Thyroid gland (tissue), 4 donors: ENCODE results near the gene MRPS5. TPM values are rescaled to one million over a fixed set of nuclear protein-coding genes. Genes with fewer than 3 reads are reported as not detected.

Experiments
- DNase-seq, 2 donors: peaks; one replicate each; pipeline ENCODE4 v3.0.0-alpha.2; 2019
- H3K27ac ChIP-seq, 3 donors: fragments of 200-600 bp; sonication (generic); 1 replicate in 2 of 3; 2 replicates in 1 of 3; pipeline ENCODE4 v1.5.1; 2016 to 2019; ENCODE audit warnings: mild to moderate bottlenecking in 1 of 3, moderate library complexity in 1 of 3
- H3K27me3 ChIP-seq: fragments of 200-600 bp; sonication (generic); one replicate; pipeline ENCODE4 v1.5.1; 2019
- H3K36me3 ChIP-seq, 2 donors: fragments of 200-600 bp; sonication (generic); one replicate each; pipeline ENCODE4 v1.5.1; 2016 to 2019
- H3K4me1 ChIP-seq, 2 donors: fragments of 200-600 bp; sonication (generic); one replicate each; pipeline ENCODE4 v1.5.1; 2017 to 2019
- H3K4me3 ChIP-seq, 3 donors: fragments of 200-600 bp; sonication (generic); replicated peaks in 1 of 3; 1 replicate in 2 of 3; 2 replicates in 1 of 3; pipeline ENCODE4 v1.5.1; 2016; ENCODE audit warnings: mild to moderate bottlenecking in 1 of 3
- H3K9me3 ChIP-seq: fragments of 200-600 bp; sonication (generic); one replicate; pipeline ENCODE4 v1.5.1; 2017
- POLR2A ChIP-seq, 2 donors: fragments of 450-650 bp; IDR thresholded peaks; one replicate each; pipeline ENCODE4 v1.6.1; 2017; ENCODE audit warnings: antibody characterized with exemption in 2 of 2, mild to moderate bottlenecking in 2 of 2, moderate library complexity in 1 of 2
- WGBS, 2 donors: methylation state at CpG; one replicate each; pipeline ENCODE4 v1.1.5; 2017; 5-methylcytosine and 5-hydroxymethylcytosine counted together
- intact Hi-C: fragments of 100-400 bp; cut with DNase I; formaldehyde crosslinking; loops from one replicate; pipeline ENCODE4 v1.15.1; 2023
- total RNA-seq, 4 donors: library from RNA; depleted of rRNA; stranded (reverse); fragments of >200 nt; gene quantifications; one replicate each; pipeline ENCODE4 v1.2.3, GENCODE V29; 2016
- TF ChIP-seq, protein P1 (sequence below), 6 experiments: fragments of 200-600 bp in 3 of 6; fragments of 450-650 bp in 3 of 6; sonication (generic) in 3 of 6; IDR thresholded peaks; one replicate each; pipeline ENCODE4 v1.5.1; 2016 to 2019; ENCODE audit warnings: antibody characterized with exemption in 6 of 6, mild to moderate bottlenecking in 2 of 6, inconsistent platforms in 1 of 6, moderate library complexity in 1 of 6

The MRPS5 gene
- total RNA-seq, 4 donors from 2014 or later = 50.8 to 58.7 (median 54.9) TPM

DNA sequence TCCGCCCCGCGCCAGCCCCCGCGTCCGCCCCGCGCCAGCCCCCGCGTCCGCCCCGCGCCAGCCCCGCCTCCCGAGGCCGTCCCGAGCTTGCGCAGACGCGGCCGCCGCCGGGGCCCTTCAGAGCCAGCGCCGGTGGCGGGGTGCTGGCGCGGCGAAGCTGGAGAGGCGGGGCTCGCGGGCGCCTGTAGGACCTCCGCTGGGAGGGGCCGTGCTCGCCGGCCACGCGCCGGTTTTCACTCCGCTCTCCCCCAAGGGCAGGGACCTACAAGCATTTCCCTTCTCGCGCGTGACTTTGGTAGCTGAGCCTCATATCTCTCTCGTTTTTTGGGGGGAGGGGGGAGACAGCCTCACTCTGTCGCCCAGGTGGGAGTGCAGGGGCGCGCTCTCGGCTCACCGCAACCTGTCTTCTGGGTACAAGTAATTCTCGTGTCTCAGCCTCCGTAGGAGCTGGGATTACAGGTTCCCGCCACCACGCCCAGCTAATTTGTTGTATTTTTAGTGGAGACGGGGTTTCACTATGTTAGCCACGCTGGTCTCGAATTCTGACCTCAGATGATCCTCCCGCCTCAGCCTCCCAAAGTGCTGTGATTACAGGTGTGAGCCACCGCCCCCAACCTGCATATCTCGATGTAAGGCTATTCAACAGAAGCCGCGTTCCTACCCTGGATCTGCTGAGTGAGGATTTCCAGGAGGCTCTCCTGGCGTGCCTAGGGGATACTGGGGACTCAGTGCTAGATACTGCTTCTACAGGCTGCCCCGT is 38.3 kb upstream of the MRPS5 start, which contains the start of gene ZNF514:
Gene ZNF514 (minus strand): TSS at position 159 of the 760 bp plus-strand sequence. CDS start 6,595 bp downstream, outside the sequence.
- Histone ChIP-seq H3K27me3 (no peaks in the 10 kb centered on the region), H3K36me3 (peaks cover 4 to 5% of the 10 kb centered on the region in 2 donors), H3K27ac (peak within 1 kb of the TSS; percentile 53 to 76 (median 65)), H3K9me3 (no peaks in the 10 kb centered on the region), H3K4me1 (peaks cover 19 to 20% of the 10 kb centered on the region in 2 donors), H3K4me3 (peak within 1 kb of the TSS in 2 of 3 donors; percentile 65 to 68)
- 17 to 33% methylated on average over 18 to 27 of the region's 64 CpGs for WGBS, 2 donors
- TF ChIP-seq, protein P1, sequence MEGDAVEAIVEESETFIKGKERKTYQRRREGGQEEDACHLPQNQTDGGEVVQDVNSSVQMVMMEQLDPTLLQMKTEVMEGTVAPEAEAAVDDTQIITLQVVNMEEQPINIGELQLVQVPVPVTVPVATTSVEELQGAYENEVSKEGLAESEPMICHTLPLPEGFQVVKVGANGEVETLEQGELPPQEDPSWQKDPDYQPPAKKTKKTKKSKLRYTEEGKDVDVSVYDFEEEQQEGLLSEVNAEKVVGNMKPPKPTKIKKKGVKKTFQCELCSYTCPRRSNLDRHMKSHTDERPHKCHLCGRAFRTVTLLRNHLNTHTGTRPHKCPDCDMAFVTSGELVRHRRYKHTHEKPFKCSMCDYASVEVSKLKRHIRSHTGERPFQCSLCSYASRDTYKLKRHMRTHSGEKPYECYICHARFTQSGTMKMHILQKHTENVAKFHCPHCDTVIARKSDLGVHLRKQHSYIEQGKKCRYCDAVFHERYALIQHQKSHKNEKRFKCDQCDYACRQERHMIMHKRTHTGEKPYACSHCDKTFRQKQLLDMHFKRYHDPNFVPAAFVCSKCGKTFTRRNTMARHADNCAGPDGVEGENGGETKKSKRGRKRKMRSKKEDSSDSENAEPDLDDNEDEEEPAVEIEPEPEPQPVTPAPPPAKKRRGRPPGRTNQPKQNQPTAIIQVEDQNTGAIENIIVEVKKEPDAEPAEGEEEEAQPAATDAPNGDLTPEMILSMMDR (IDR thresholded peaks at IDR 0.05) = no peak
- TF ChIP-seq POLR2A (IDR thresholded peaks at IDR 0.05) = peak in 1 of 2 donors; percentile 35
- intact Hi-C loops = loop anchor here (10.0 kb wide), 1 partner anchor 1105 kb away; the partner anchor contains the start of genes CIAO1 and TMEM127
- DNase-seq = peak; percentile 86 to 87

DNA sequence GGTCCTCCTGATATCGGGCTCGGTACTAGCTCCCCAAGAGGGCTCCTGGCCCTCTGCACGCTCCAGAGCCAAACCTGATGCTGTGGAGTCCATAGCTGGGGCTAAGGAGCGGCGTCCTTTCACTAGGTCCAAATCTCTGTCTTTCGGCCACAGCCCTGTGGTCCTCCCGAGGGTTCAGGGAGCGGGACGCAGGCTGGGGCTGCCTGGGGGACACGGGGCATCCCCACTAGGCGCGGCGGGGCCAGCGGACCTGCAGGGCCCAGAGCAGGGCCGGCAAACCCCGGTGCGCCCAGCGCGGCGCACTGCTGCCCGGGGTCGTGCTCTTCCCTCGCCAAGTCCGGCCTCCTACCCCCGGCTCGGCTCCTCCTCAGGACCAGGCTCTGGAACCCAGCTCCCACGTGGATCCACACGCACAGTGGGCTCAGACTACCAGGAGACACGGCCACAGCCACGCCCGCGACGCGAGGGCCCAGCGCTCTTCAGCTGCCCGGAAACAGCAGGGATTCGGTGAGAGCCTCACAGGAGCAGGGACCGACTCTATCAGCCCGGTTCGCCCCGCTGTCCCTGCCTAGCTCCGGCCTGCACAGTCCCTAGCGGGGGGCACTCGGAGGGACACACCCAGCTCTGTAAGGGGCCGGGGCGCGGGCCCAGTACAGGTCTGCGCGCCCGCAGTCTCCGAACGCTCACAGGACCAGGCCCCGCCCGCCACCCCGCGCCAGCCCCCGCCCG is 37.4 kb upstream of the MRPS5 start:
- no peaks in the 10 kb centered on the region for H3K27me3 ChIP-seq
- H3K4me1 ChIP-seq = peaks cover 12 to 13% of the 10 kb centered on the region in 2 donors
- peaks cover 4 to 9% of the 10 kb centered on the region in 2 donors for H3K36me3 ChIP-seq
- 0 to 1% methylated on average over 8 to 36 of the region's 58 CpGs for WGBS, 2 donors
- peak overlapping the region; percentile 47 to 67 (median 50) for H3K27ac ChIP-seq
- intact Hi-C loops = no loop called here
- TF ChIP-seq, protein P1 (IDR thresholded peaks at IDR 0.05) = no peak
- TF ChIP-seq POLR2A (IDR thresholded peaks at IDR 0.05) = peak in 1 of 2 donors; percentile 6
- H3K9me3 ChIP-seq = no peaks in the 10 kb centered on the region
- H3K4me3 ChIP-seq = peak overlapping the region in 2 of 3 donors; percentile 65 to 68
- peak; percentile 48 to 50 for DNase-seq

DNA sequence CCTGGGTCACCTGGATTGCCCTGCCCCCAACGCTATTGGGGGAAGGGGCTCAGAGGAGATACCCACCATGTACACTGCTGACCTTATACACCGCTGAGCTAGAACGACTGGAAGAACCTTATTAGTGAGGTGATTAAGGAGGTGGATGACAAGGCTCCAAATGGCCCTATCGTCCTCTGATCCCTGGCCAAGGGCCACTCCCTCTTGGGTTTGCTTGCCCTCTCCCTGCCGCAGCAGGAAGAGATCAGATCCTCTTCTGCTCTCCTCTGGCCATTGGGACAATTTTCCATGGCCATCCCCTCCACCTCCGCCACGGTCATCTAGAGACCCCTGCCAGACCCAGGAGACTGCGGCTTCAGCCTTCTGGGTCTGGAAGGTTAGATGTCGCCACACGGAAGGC is 36.8 kb upstream of the MRPS5 start:
- WGBS, 2 donors = 64% methylated on average over 10 of the region's 10 CpGs; no CpG with 5 or more reads in 1 of the 2 donors
- TF ChIP-seq, protein P1 (IDR thresholded peaks at IDR 0.05) = no peak
- no peak for TF ChIP-seq POLR2A (IDR thresholded peaks at IDR 0.05)
- no peak for DNase-seq
- intact Hi-C loops = no loop called here
- Histone ChIP-seq H3K4me3 (peak overlapping the region in 2 of 3 donors; percentile 65 to 68), H3K36me3 (peaks cover 4 to 10% of the 10 kb centered on the region in 2 donors), H3K9me3 (no peaks in the 10 kb centered on the region), H3K27me3 (no peaks in the 10 kb centered on the region), H3K4me1 (peaks cover 10 to 12% of the 10 kb centered on the region in 2 donors), H3K27ac (peak overlapping the region in 2 of 3 donors; percentile 50 to 67)

DNA sequence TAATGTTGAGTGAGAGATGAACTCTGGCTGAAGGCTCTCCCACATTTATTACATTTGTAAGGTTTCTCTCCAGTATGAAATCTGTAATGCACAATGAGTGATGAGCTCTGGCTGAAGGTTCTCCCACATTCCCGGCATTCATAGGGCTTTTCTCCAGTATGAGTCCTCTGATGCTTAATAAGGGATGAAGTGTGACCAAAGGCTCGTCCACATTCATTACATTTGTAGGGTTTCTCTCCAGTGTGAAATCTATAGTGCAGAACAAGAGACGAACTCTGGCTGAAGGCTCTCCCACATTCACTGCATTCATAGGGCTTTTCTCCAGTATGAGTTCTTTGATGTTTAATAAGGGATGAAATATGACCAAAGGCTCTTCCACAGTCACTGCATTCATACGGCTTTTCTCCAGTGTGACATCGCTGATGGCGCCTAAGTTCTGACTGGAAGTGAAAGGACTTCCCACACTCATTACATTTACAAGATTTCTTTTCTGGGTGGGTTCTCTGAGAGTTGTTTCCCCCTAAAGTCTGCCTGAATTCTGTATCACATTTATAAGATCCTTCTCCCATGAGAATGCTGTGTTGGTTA is 27.9 kb upstream of the MRPS5 start:
- TF ChIP-seq, protein P1 (IDR thresholded peaks at IDR 0.05) = no peak
- no peak for TF ChIP-seq POLR2A (IDR thresholded peaks at IDR 0.05)
- Histone ChIP-seq H3K4me1 (no peaks in the 10 kb centered on the region), H3K9me3 (no peaks in the 10 kb centered on the region), H3K36me3 (peaks cover 40% of the 10 kb centered on the region in 2 donors), H3K27me3 (no peaks in the 10 kb centered on the region), H3K4me3 (no peak overlapping the region), H3K27ac (no peak overlapping the region)
- intact Hi-C loops = no loop called here
- DNase-seq = no peak
- WGBS, 2 donors = 92 to 94% methylated on average over 6 of the region's 6 CpGs
